Measurements from ENCODE around the gene RFFL. TPM values are rescaled to one million over a fixed set of nuclear protein-coding genes. Genes with fewer than 3 reads are reported as not detected.

The RFFL gene
- total and polyA plus RNA-seq, 2 of the 4 experiments (the other 2 are of a cell fraction) = 11.6 to 19.2 TPM

DNA sequence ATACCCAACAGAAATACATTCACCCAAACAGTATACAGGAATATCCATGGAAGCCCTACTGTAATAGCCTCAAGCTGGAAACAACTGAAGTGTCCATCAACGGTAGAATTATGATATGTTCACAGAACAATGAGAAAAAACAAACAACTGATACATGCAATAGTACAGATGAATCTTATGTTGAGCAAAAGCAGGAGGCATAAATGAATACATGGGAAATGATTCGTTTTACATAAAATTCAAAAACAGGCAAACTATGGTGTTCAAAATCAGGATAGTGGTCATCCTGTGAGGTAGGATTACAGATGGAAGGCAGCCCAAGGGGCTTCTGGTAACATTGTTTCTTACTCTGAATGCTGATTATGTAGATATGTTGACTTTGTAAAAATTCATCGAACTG is 25.1 kb downstream of the RFFL start:
- Histone ChIP-seq H3K9me3 (ENCODE audit: control insufficient read depth, insufficient read depth, low read length) (no peaks in the 10 kb centered on the region), H3K23ac (ENCODE audit: low read depth, low read length) (no peak overlapping the region), H3K4me3 (ENCODE audit: insufficient read depth, low read depth, low read length) (no peak overlapping the region), H2BK15ac (ENCODE audit: low read depth, low read length) (no peak overlapping the region), H3K4ac (ENCODE audit: low read depth, low read length) (no peak overlapping the region), H3K27me3 (ENCODE audit: control insufficient read depth, insufficient read depth, low read length) (no peaks in the 10 kb centered on the region), H3K9ac (ENCODE audit: low read depth, low read length) (no peak overlapping the region), H3K14ac (replicated peaks; ENCODE audit: low read depth, low read length) (no peak overlapping the region), H3K79me1 (ENCODE audit: low read depth in 1 of 2, low read length in 2 of 2) (peaks cover 14 to 35% of the 10 kb centered on the region in 2 experiments), H2BK120ac (ENCODE audit: low read depth, low read length) (no peak overlapping the region), H2AK9ac (replicated peaks; ENCODE audit: low read depth, low read length, poor library complexity) (no peak overlapping the region), H2BK20ac (ENCODE audit: low read depth, low read length) (no peak overlapping the region), H4K91ac (ENCODE audit: insufficient read depth, low read depth, low read length) (no peak overlapping the region), H3K4me1 (ENCODE audit: control insufficient read depth, insufficient read depth, low read length) (no peaks in the 10 kb centered on the region), H3K18ac (ENCODE audit: low read depth, low read length) (no peak overlapping the region), H2AFZ (replicated peaks; ENCODE audit: low read length, poor library complexity) (no peak overlapping the region), H2BK5ac (ENCODE audit: low read depth, low read length, poor library complexity, severe bottlenecking) (no peak overlapping the region), H4K20me1 (ENCODE audit: insufficient read depth, low read length) (no peaks in the 10 kb centered on the region), H3K56ac (ENCODE audit: extremely low read depth, insufficient read depth, low read length) (no peak overlapping the region), H3K36me3 (ENCODE audit: control insufficient read depth, insufficient read depth, low read length) (no peaks in the 10 kb centered on the region), H4K8ac (ENCODE audit: low read depth in 2 of 2, low read length in 2 of 2) (no peak overlapping the region), H3K4me2 (ENCODE audit: low read depth, low read length) (no peak overlapping the region), H3K9me1 (ENCODE audit: insufficient read depth, low read length) (peaks cover 2% of the 10 kb centered on the region; the same call in 1 of the 2 replicates), H4K5ac (ENCODE audit: low read depth, low read length) (no peak overlapping the region), H2AK5ac (ENCODE audit: low read depth, low read length) (no peak overlapping the region), H3K27ac (ENCODE audit: insufficient read depth, low read length) (no peak overlapping the region)
- ChIA-PET POLR2A (ENCODE audit: unreplicated experiment) (no interaction called here), CTCF (no interaction called here)
- intact Hi-C loops (cut with micrococcal nuclease) (no loop called here), in situ Hi-C loops (cut with MboI; ENCODE audit: low sequenced_read_pairs) (no loop called here), dilution Hi-C loops (cut with HindIII; ENCODE audit: low sequenced_read_pairs, unreplicated experiment) (no loop called here)
- no CpG with 5 or more reads among the region's 3 CpGs for WGBS, 2 experiments (ENCODE audit: extremely low coverage in 2 of 2, insufficient read length in 1 of 2)
- no peak for ATAC-seq (ENCODE audit: low read depth)
- no peak for DNase-seq
- BruUV-seq (replicated peaks) = no TSS peak
- TF ChIP-seq CEBPB (IDR thresholded peaks at IDR 0.05; ENCODE audit: low read depth, low read length) (no peak), RFX5 (IDR thresholded peaks at IDR 0.05; ENCODE audit: low read depth, low read length) (no peak), MXI1 (IDR thresholded peaks at IDR 0.05; ENCODE audit: borderline replicate concordance, low read depth, low read length) (no peak), CHD1 (IDR thresholded peaks at IDR 0.05; ENCODE audit: low read depth, low read length) (no peak), SMC3 (IDR thresholded peaks at IDR 0.05; ENCODE audit: low read depth, low read length) (no peak), MAFK (IDR thresholded peaks at IDR 0.05; ENCODE audit: low read depth, low read length) (no peak), RAD21 (IDR thresholded peaks at IDR 0.05; ENCODE audit: low read length) (no peak), POLR2A (IDR thresholded peaks at IDR 0.05; ENCODE audit: low read depth, low read length) (no peak), MAZ (IDR thresholded peaks at IDR 0.05; ENCODE audit: borderline replicate concordance, low read depth, low read length) (no peak), BHLHE40 (IDR thresholded peaks at IDR 0.05; ENCODE audit: low read depth, low read length) (no peak), RCOR1 (IDR thresholded peaks at IDR 0.05; ENCODE audit: insufficient replicate concordance, low read length) (no peak), FOS (IDR thresholded peaks at IDR 0.05; ENCODE audit: low read depth, low read length) (no peak), NFE2L2 (IDR thresholded peaks at IDR 0.05; ENCODE audit: low read depth, low read length) (no peak)
- TF ChIP-seq, protein P1, sequence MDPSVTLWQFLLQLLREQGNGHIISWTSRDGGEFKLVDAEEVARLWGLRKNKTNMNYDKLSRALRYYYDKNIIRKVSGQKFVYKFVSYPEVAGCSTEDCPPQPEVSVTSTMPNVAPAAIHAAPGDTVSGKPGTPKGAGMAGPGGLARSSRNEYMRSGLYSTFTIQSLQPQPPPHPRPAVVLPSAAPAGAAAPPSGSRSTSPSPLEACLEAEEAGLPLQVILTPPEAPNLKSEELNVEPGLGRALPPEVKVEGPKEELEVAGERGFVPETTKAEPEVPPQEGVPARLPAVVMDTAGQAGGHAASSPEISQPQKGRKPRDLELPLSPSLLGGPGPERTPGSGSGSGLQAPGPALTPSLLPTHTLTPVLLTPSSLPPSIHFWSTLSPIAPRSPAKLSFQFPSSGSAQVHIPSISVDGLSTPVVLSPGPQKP (IDR thresholded peaks at IDR 0.05; ENCODE audit: borderline replicate concordance, low read depth, low read length) = no peak
- TF ChIP-seq, protein P2, sequence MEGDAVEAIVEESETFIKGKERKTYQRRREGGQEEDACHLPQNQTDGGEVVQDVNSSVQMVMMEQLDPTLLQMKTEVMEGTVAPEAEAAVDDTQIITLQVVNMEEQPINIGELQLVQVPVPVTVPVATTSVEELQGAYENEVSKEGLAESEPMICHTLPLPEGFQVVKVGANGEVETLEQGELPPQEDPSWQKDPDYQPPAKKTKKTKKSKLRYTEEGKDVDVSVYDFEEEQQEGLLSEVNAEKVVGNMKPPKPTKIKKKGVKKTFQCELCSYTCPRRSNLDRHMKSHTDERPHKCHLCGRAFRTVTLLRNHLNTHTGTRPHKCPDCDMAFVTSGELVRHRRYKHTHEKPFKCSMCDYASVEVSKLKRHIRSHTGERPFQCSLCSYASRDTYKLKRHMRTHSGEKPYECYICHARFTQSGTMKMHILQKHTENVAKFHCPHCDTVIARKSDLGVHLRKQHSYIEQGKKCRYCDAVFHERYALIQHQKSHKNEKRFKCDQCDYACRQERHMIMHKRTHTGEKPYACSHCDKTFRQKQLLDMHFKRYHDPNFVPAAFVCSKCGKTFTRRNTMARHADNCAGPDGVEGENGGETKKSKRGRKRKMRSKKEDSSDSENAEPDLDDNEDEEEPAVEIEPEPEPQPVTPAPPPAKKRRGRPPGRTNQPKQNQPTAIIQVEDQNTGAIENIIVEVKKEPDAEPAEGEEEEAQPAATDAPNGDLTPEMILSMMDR (conservative IDR thresholded peaks at IDR 0.05; ENCODE audit: low read depth, low read length) = no peak
- TF ChIP-seq, protein P3, sequence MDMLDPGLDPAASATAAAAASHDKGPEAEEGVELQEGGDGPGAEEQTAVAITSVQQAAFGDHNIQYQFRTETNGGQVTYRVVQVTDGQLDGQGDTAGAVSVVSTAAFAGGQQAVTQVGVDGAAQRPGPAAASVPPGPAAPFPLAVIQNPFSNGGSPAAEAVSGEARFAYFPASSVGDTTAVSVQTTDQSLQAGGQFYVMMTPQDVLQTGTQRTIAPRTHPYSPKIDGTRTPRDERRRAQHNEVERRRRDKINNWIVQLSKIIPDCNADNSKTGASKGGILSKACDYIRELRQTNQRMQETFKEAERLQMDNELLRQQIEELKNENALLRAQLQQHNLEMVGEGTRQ (IDR thresholded peaks at IDR 0.05; ENCODE audit: low read depth, low read length) = no peak
